BJ (cell line): Measurements from ENCODE around the gene FERMT1. TPM values are rescaled to one million over a fixed set of nuclear protein-coding genes. Genes with fewer than 3 reads are reported as not detected.

ENCODE experiments used
- CTCF ChIA-PET: fragments of 350-600 bp; formaldehyde crosslinking; extraction: SDS; loops from one replicate; lab custom pipeline; 2021; ENCODE audit warnings: antibody characterized with exemption, inconsistent platforms; lab: Yijun Ruan, JAX
- POLR2A ChIA-PET: fragments of 300-600 bp; sonication (Branson Sonifier 250); formaldehyde crosslinking; extraction: SDS; loops from one replicate; lab custom pipeline; 2021; ENCODE audit warnings: antibody characterized with exemption; lab: Charles Lee
- DNase-seq: peaks from one replicate; pipeline ENCODE4 v3.0.0-alpha.2; 2011; ENCODE audit warnings: low read depth
- H3K27me3 ChIP-seq: 2 replicates; pipeline ENCODE4 v1.6.0; 2011; ENCODE audit warnings: low read length; ENCODE audit not compliant: control insufficient read depth, insufficient read depth
- H3K36me3 ChIP-seq: 2 replicates; pipeline ENCODE4 v1.5.1; 2011; ENCODE audit warnings: low read length; ENCODE audit not compliant: control insufficient read depth, insufficient read depth
- H3K4me3 ChIP-seq: 2 replicates; pipeline ENCODE4 v1.5.1; 2011; ENCODE audit warnings: low read depth, mild to moderate bottlenecking, control low read depth, low read length
- polyA plus RNA-seq: library from polyadenylated mRNA; depleted of rRNA; stranded (reverse); fragments of >200 nt; gene quantifications from 2 replicates; pipeline ENCODE4 v1.2.3, GENCODE V29; 2011
- TF ChIP-seq, protein P1 (sequence below): IDR thresholded peaks from 2 replicates; pipeline ENCODE4 v1.5.1; 2011; ENCODE audit warnings: low read depth, mild to moderate bottlenecking, control low read depth, inconsistent platforms, low read length, moderate library complexity; ENCODE audit not compliant: insufficient read depth

FERMT1 gene
- polyA plus RNA-seq, 1 experiment: 1.1 TPM

- TF ChIP-seq, protein P1, sequence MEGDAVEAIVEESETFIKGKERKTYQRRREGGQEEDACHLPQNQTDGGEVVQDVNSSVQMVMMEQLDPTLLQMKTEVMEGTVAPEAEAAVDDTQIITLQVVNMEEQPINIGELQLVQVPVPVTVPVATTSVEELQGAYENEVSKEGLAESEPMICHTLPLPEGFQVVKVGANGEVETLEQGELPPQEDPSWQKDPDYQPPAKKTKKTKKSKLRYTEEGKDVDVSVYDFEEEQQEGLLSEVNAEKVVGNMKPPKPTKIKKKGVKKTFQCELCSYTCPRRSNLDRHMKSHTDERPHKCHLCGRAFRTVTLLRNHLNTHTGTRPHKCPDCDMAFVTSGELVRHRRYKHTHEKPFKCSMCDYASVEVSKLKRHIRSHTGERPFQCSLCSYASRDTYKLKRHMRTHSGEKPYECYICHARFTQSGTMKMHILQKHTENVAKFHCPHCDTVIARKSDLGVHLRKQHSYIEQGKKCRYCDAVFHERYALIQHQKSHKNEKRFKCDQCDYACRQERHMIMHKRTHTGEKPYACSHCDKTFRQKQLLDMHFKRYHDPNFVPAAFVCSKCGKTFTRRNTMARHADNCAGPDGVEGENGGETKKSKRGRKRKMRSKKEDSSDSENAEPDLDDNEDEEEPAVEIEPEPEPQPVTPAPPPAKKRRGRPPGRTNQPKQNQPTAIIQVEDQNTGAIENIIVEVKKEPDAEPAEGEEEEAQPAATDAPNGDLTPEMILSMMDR: no peak
- H3K4me3 ChIP-seq: no peak overlapping the region
- ChIA-PET POLR2A (no interaction called here), CTCF (interaction anchor here (0.9 to 1.1 kb wide), 3 partner anchors 9 to 537 kb away, joined by 3 to 5 read pairs (median 3); partner anchors contain the start of gene LRRN4)
- H3K27me3 ChIP-seq: 0 out of 2 replicates have a peak, but pooled peaks cover 2% of the 10 kb centered on the region
- no peaks in the 10 kb centered on the region for H3K36me3 ChIP-seq
- DNase-seq: no peak
Observed at GRCh38 chr20:6066582-6066981, 56.2 kb downstream of the FERMT1 start.

GRCh38 chr20:6061544-6061943, 61.3 kb downstream of the FERMT1 start:
- CTCF ChIA-PET: interaction anchor here (1.4 to 2.3 kb wide), 2 partner anchors 16 to 17 kb away, joined by 4 to 9 read pairs; no protein-coding TSS in a partner anchor
- H3K4me3 ChIP-seq: no peak overlapping the region
- no peaks in the 10 kb centered on the region for H3K36me3 ChIP-seq
- peaks cover 4% of the 10 kb centered on the region; the same call in 1 of the 2 replicates for H3K27me3 ChIP-seq
- DNase-seq: no peak
- TF ChIP-seq, protein P1: no peak
- POLR2A ChIA-PET: no interaction called here

GRCh38 chr20:6060213-6060612, 62.6 kb downstream of the FERMT1 start:
- ChIA-PET CTCF (interaction anchor here (0.6 kb wide), 1 partner anchor 41 kb away, joined by 4 read pairs; no protein-coding TSS in a partner anchor), POLR2A (no interaction called here)
- Histone ChIP-seq H3K27me3 (peaks cover 4% of the 10 kb centered on the region; the same call in 1 of the 2 replicates), H3K4me3 (no peak overlapping the region), H3K36me3 (no peaks in the 10 kb centered on the region)
- no peak for DNase-seq
- TF ChIP-seq, protein P1: no peak

GRCh38 chr20:6058684-6059295, 64.0 kb downstream of the FERMT1 start:
- POLR2A ChIA-PET: no interaction called here
- peaks cover 4% of the 10 kb centered on the region; the same call in 1 of the 2 replicates for H3K27me3 ChIP-seq
- DNase-seq: no peak
- H3K36me3 ChIP-seq: no peaks in the 10 kb centered on the region
- no peak overlapping the region for H3K4me3 ChIP-seq
- TF ChIP-seq, protein P1: no peak
- CTCF ChIA-PET: interaction anchor here (1.0 kb wide), 1 partner anchor 16 kb away, joined by 3 read pairs; no protein-coding TSS in a partner anchor

DNA sequence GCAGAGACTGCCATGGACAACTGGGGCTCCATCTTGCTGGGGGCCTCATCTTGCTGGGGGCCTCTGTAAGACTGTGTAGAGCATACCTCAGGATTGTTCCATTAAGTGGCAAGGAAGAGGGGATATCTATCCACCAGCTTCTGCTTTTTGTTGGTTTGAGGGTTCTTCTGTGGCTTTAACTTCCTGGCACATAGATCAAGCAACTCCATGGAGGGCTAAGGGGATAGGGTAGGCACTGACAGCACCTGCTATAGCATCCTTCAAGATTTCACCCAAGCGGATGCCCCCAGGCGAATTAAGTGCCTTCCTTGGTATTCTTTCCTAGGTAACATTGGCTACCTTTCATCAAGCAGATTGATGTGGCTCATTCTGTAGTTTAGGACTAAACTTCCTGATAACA, 65.1 kb downstream of the FERMT1 start:
- no peaks in the 10 kb centered on the region for H3K36me3 ChIP-seq
- ChIA-PET POLR2A (no interaction called here), CTCF (no interaction called here)
- TF ChIP-seq, protein P1: no peak
- peaks cover 3% of the 10 kb centered on the region; the same call in 1 of the 2 replicates for H3K27me3 ChIP-seq
- DNase-seq: no peak
- no peak overlapping the region for H3K4me3 ChIP-seq
